Heart left ventricle (tissue), 16 donors: Measurements from ENCODE around the gene MRTFA. TPM values are rescaled to one million over a fixed set of nuclear protein-coding genes. Genes with fewer than 3 reads are reported as not detected.

Experiments used
- ATAC-seq, 4 donors: fragments of 200-7000 bp; cut with Tn5 transposase; one replicate each; pipeline ENCODE4 v1.9.1; 2020 to 2022; ENCODE audit warnings: moderate library complexity in 4 of 4, mild to moderate bottlenecking in 3 of 4, moderate number of reproducible peaks in 1 of 4
- DNase-seq, 5 donors: peaks; one replicate each; pipeline ENCODE4 v3.0.0-alpha.2; 2020
- H3K27ac ChIP-seq, 12 donors: fragments of 200-600 bp; sonication (generic) in 4 of 12; one replicate each; pipeline versions ENCODE4 v1.5.0 to v1.8.0; 2016 to 2022; ENCODE audit warnings: mild to moderate bottlenecking in 2 of 12
- H3K27me3 ChIP-seq, 9 donors: fragments of 200-600 bp; sonication (generic) in 2 of 9; one replicate each; pipeline versions ENCODE4 v1.5.1 to v1.8.0; 2016 to 2022; ENCODE audit warnings: mild to moderate bottlenecking in 3 of 9
- H3K36me3 ChIP-seq, 9 donors: fragments of 200-600 bp; sonication (generic) in 2 of 9; one replicate each; pipeline versions ENCODE4 v1.5.0 to v1.8.0; 2018 to 2022; ENCODE audit warnings: mild to moderate bottlenecking in 2 of 9
- H3K4me1 ChIP-seq, 12 donors: fragments of 200-600 bp; sonication (generic) in 4 of 12; one replicate each; pipeline versions ENCODE4 v1.5.0 to v1.8.0; 2016 to 2022; ENCODE audit warnings: mild to moderate bottlenecking in 3 of 12
- H3K4me3 ChIP-seq, 12 donors: fragments of 200-600 bp; sonication (generic) in 4 of 12; one replicate each; pipeline versions ENCODE4 v1.5.0 to v1.8.0; 2017 to 2022; ENCODE audit warnings: mild to moderate bottlenecking in 9 of 12, moderate library complexity in 4 of 12
- H3K9me3 ChIP-seq, 12 donors: fragments of 200-600 bp; sonication (generic) in 4 of 12; one replicate each; pipeline versions ENCODE4 v1.5.0 to v1.8.0; 2016 to 2022; ENCODE audit warnings: mild to moderate bottlenecking in 1 of 12
- POLR2A ChIP-seq, 2 donors: fragments of 450-650 bp; IDR thresholded peaks; one replicate each; pipeline ENCODE4 v1.6.1; 2017; ENCODE audit warnings: antibody characterized with exemption in 2 of 2, mild to moderate bottlenecking in 2 of 2, moderate library complexity in 2 of 2
- WGBS, 4 donors: extraction: QIAGEN DNeasy Blood & Tissue Kit in 2 of 4; methylation state at CpG; one replicate each; pipeline versions ENCODE4 v1.1.5 to v1.1.7; 2013 to 2018; 5-methylcytosine and 5-hydroxymethylcytosine counted together
- intact Hi-C, 10 donors: fragments of 100-400 bp; cut with DNase I; formaldehyde crosslinking; loops; one replicate each; pipeline versions ENCODE4 v1.11.1 to v1.14.2; 2022
- polyA plus RNA-seq, 2 donors: library from polyadenylated mRNA; stranded (reverse); fragments of 200-250 nt; gene quantifications; one replicate each; pipeline ENCODE4 v1.2.3, GENCODE V29; 2013
- total RNA-seq, 9 donors: library from RNA; depleted of rRNA in 2 of 9; stranded (reverse); fragments of >200 nt in 2 of 9; fragmentation: NEBNext Ultra II Directional in 3 of 9; extraction: Animal tissue kit (Norgen Biotek cat#: 25700) in 3 of 9; gene quantifications; one replicate each; pipeline versions ENCODE4 v1.1.0 to v1.2.4, GENCODE V29; 2016 to 2023
- TF ChIP-seq, protein P1 (sequence below), 12 donors: fragments of 200-600 bp; sonication (generic) in 4 of 12; IDR thresholded peaks; one replicate each; pipeline versions ENCODE4 v1.5.0 to v1.8.0; 2018 to 2022; ENCODE audit warnings: antibody characterized with exemption in 12 of 12, mild to moderate bottlenecking in 5 of 12
- donor health status: ischemic (EF 13 %, LVEDD 7.1; RV severe dilation, severe dysfunction).
- donor health status: healthy with polysubstance abuse.
- donor health status: DM: no; HTN: yes; CAD: no.
- donor health status: DM: no; HTN: no; CAD: no.
- donor health status: ischemic (EF 25% LVEDD 6.9; RV normal size, moderate dysfunction).
- donor health status: ischemic (EF 25% LVEDD 5.7; RV mildly dilated, moderate dysfunction).
- donor health status: healthy.
- donor health status: DM: yes; HTN: yes; CAD: no.
- donor health status: ischemic (EF 35%, LVEDD 5.7; RV mildly dilated, moderate dysfunction).
- donor health status: nonischemic (EF 11% LVEDD 7.7; RV severe dilation, severe dysfunction).
- donor health status: DM: yes; HTN: yes; CAD: no.
- donor health status: PGD.
- donor health status: ischemic (EF 29% LVEDD 5.4; RV normal size, mild dysfunction).
- donor health status: nonischemic (EF 23%, LVEDD 6.1; RV moderate dilation, normal function).

Gene MRTFA
- total and polyA plus RNA-seq, 11 donors, result 14.0 to 52.6 (median 26.9) TPM

GRCh38 chr22:40521046-40521445 lies 115.5 kb downstream of the MRTFA start:
- Histone ChIP-seq H3K27ac (no peak overlapping the region), H3K9me3 (peaks cover 0 to 4% (median 0%) of the 10 kb centered on the region in 12 donors), H3K4me3 (no peak overlapping the region), H3K36me3 (peaks cover 0 to 8% (median 0%) of the 10 kb centered on the region in 9 donors), H3K4me1 (peaks cover 0 to 34% (median 0%) of the 10 kb centered on the region in 12 donors), H3K27me3 (no peaks in the 10 kb centered on the region)
- 72 to 86% (median 77%) methylated on average over 1 of the region's 1 CpG for WGBS, 4 donors
- TF ChIP-seq POLR2A (IDR thresholded peaks at IDR 0.05), result no peak
- TF ChIP-seq, protein P1, sequence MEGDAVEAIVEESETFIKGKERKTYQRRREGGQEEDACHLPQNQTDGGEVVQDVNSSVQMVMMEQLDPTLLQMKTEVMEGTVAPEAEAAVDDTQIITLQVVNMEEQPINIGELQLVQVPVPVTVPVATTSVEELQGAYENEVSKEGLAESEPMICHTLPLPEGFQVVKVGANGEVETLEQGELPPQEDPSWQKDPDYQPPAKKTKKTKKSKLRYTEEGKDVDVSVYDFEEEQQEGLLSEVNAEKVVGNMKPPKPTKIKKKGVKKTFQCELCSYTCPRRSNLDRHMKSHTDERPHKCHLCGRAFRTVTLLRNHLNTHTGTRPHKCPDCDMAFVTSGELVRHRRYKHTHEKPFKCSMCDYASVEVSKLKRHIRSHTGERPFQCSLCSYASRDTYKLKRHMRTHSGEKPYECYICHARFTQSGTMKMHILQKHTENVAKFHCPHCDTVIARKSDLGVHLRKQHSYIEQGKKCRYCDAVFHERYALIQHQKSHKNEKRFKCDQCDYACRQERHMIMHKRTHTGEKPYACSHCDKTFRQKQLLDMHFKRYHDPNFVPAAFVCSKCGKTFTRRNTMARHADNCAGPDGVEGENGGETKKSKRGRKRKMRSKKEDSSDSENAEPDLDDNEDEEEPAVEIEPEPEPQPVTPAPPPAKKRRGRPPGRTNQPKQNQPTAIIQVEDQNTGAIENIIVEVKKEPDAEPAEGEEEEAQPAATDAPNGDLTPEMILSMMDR (IDR thresholded peaks at IDR 0.05), result no peak
- no peak for ATAC-seq
- intact Hi-C loops, result loop anchor here in 5 of 10 donors (5.0 to 10.0 kb wide), 2 partner anchors 124 to 126 kb away; no protein-coding TSS in a partner anchor
- DNase-seq, result no peak

- peaks cover 0 to 34% (median 0%) of the 10 kb centered on the region in 12 donors for H3K4me1 ChIP-seq
- H3K36me3 ChIP-seq, result peaks cover 0 to 8% (median 0%) of the 10 kb centered on the region in 9 donors
- intact Hi-C loops, result loop anchor here in 5 of 10 donors (5.0 to 10.0 kb wide), 2 partner anchors 124 to 127 kb away; no protein-coding TSS in a partner anchor
- H3K27me3 ChIP-seq, result no peaks in the 10 kb centered on the region
- peaks cover 0 to 4% (median 0%) of the 10 kb centered on the region in 12 donors for H3K9me3 ChIP-seq
- ATAC-seq (no peak), DNase-seq (no peak)
- 98 to 100% (median 99%) methylated on average over 2 of the region's 2 CpGs for WGBS, 4 donors
- no peak overlapping the region for H3K27ac ChIP-seq
- H3K4me3 ChIP-seq, result no peak overlapping the region
- TF ChIP-seq, protein P1 (IDR thresholded peaks at IDR 0.05), result no peak
- no peak for TF ChIP-seq POLR2A (IDR thresholded peaks at IDR 0.05)
Observed at GRCh38 chr22:40520562-40520961, 116.0 kb downstream of the MRTFA start.

GRCh38 chr22:40519948-40520331 lies 116.6 kb downstream of the MRTFA start:
- DNase-seq (no peak), ATAC-seq (no peak)
- peak overlapping the region in 1 of 12 donors; percentile 54 for H3K27ac ChIP-seq
- H3K36me3 ChIP-seq, result peaks cover 0 to 8% (median 0%) of the 10 kb centered on the region in 9 donors
- no peaks in the 10 kb centered on the region for H3K27me3 ChIP-seq
- no peak for TF ChIP-seq POLR2A (IDR thresholded peaks at IDR 0.05)
- TF ChIP-seq, protein P1 (IDR thresholded peaks at IDR 0.05), result no peak
- H3K9me3 ChIP-seq, result peaks cover 0 to 4% (median 0%) of the 10 kb centered on the region in 12 donors
- no peak overlapping the region for H3K4me3 ChIP-seq
- H3K4me1 ChIP-seq, result peaks cover 0 to 34% (median 0%) of the 10 kb centered on the region in 12 donors
- WGBS, 4 donors, result 89 to 93% (median 90%) methylated on average over 3 of the region's 3 CpGs
- intact Hi-C loops, result loop anchor here in 5 of 10 donors (5.0 to 10.0 kb wide), 3 partner anchors 85 to 127 kb away; no protein-coding TSS in a partner anchor

GRCh38 chr22:40519284-40519947 lies 117.1 kb downstream of the MRTFA start:
- no peak for DNase-seq
- intact Hi-C loops, result loop anchor here in 1 of 10 donors (10.0 kb wide), 1 partner anchor 85 kb away; no protein-coding TSS in a partner anchor
- peaks cover 0 to 12% (median 0%) of the 10 kb centered on the region in 9 donors for H3K36me3 ChIP-seq
- no peak overlapping the region for H3K4me3 ChIP-seq
- TF ChIP-seq, protein P1 (IDR thresholded peaks at IDR 0.05), result no peak
- TF ChIP-seq POLR2A (IDR thresholded peaks at IDR 0.05), result no peak
- H3K4me1 ChIP-seq, result peaks cover 0 to 30% (median 0%) of the 10 kb centered on the region in 12 donors
- peaks cover 0 to 4% (median 0%) of the 10 kb centered on the region in 12 donors for H3K9me3 ChIP-seq
- no peak for ATAC-seq
- WGBS, 4 donors, result 84 to 87% (median 85%) methylated on average over 5 of the region's 5 CpGs
- no peaks in the 10 kb centered on the region for H3K27me3 ChIP-seq
- peak overlapping the region in 1 of 12 donors; percentile 54 for H3K27ac ChIP-seq
